GM12878 (cell line): ENCODE measurements around the gene ECM1. TPM values are rescaled to one million over a fixed set of nuclear protein-coding genes. Genes with fewer than 3 reads are reported as not detected.

Experiments used
- ATAC-seq: fragments of 200-7000 bp; cut with Tn5 transposase; 3 replicates; pipeline ENCODE4 v1.9.1; 2020; ENCODE audit warnings: mild to moderate bottlenecking, moderate library complexity
- BruUV-seq: library from RNA; stranded (reverse); fragments of 400-500 nt; replicated peaks from 2 replicates; lab custom pipeline; 2021; lab: Mats Ljungman, UMichigan
- CTCF ChIA-PET: fragments of 300-600 bp; sonication (Branson Sonifier 250); formaldehyde crosslinking; extraction: SDS; loops from one replicate; lab custom pipeline; 2021; ENCODE audit warnings: inconsistent platforms; lab: Yijun Ruan, JAX
- POLR2A ChIA-PET: fragments of 350-600 bp; formaldehyde crosslinking; extraction: SDS; loops from one replicate; lab custom pipeline; 2021; ENCODE audit warnings: inconsistent platforms; lab: Charles Lee
- RAD21 ChIA-PET: fragments of 300-600 bp; sonication (Branson Sonifier 250); formaldehyde crosslinking; loops from one replicate; lab custom pipeline; 2023; ENCODE audit warnings: antibody characterized with exemption; ENCODE audit not compliant: unreplicated experiment; lab: Charles Lee
- SMC1A ChIA-PET: fragments of 300-600 bp; sonication (Branson Sonifier 250); formaldehyde crosslinking; loops from one replicate; lab custom pipeline; 2023; ENCODE audit not compliant: unreplicated experiment, uncharacterized antibody; lab: Charles Lee
- DNase-seq: peaks from one replicate; pipeline ENCODE4 v3.0.0-alpha.2; 2011; ENCODE audit warnings: low read depth, low spot score
- FAIRE-seq: peaks from 3 replicates; lab custom pipeline; 2011; peaks lifted over from hg19 to GRCh38; lab: Jason Lieb, UNC
- H2AFZ ChIP-seq: 2 replicates; pipeline ENCODE4 v1.6.0; 2011; ENCODE audit warnings: low read depth, low read length, control low read depth; ENCODE audit not compliant: control insufficient read depth
- H3K27ac ChIP-seq: 2 replicates; pipeline ENCODE4 v1.5.1; 2011; ENCODE audit warnings: control low read depth; ENCODE audit not compliant: control insufficient read depth, insufficient read depth
- H3K27me3 ChIP-seq, 2 experiments: replicated peaks in 1 of 2; 2 replicates each; pipeline versions ENCODE4 v1.6.0 to v1.6.1; 2011; ENCODE audit warnings: low read length in 1 of 2; ENCODE audit not compliant: control insufficient read depth in 2 of 2, insufficient read depth in 2 of 2
- H3K36me3 ChIP-seq, 2 experiments: 2 replicates each; pipeline ENCODE4 v1.5.1; 2011; ENCODE audit warnings: low read length in 1 of 2; ENCODE audit not compliant: control insufficient read depth in 2 of 2, insufficient read depth in 2 of 2
- H3K4me1 ChIP-seq: 2 replicates; pipeline ENCODE4 v1.6.1; 2011; ENCODE audit warnings: mild to moderate bottlenecking, low read length, moderate library complexity, mixed read lengths; ENCODE audit not compliant: control insufficient read depth, insufficient read depth
- H3K4me2 ChIP-seq: 2 replicates; pipeline ENCODE4 v1.6.0; 2011; ENCODE audit warnings: control low read depth; ENCODE audit not compliant: control insufficient read depth, insufficient read depth
- H3K4me3 ChIP-seq: fragments of 200-600 bp; sonication (generic); 2 replicates; pipeline ENCODE4 v1.5.1; 2016
- H3K79me2 ChIP-seq: 2 replicates; pipeline ENCODE4 v1.6.0; 2011; ENCODE audit warnings: low read length; ENCODE audit not compliant: control insufficient read depth, insufficient read depth
- H3K9ac ChIP-seq: 2 replicates; pipeline ENCODE4 v1.8.0; 2011; ENCODE audit warnings: low read length, control low read depth, mixed read lengths; ENCODE audit not compliant: control insufficient read depth, insufficient read depth
- H3K9me3 ChIP-seq: replicated peaks from 3 replicates; pipeline ENCODE4 v1.5.1; 2011; ENCODE audit warnings: mild to moderate bottlenecking, low read length; ENCODE audit not compliant: control insufficient read depth, insufficient read depth
- H4K20me1 ChIP-seq: 2 replicates; pipeline ENCODE4 v1.6.0; 2011; ENCODE audit not compliant: control insufficient read depth, insufficient read depth
- NR2C1 ChIP-seq: fragments of 450-650 bp; IDR thresholded peaks from 2 replicates; pipeline ENCODE4 v1.6.1; 2017; ENCODE audit warnings: antibody characterized with exemption, mild to moderate bottlenecking, moderate library complexity
- NR2C2 ChIP-seq: IDR thresholded peaks from 2 replicates; pipeline ENCODE4 v1.6.1; 2011; ENCODE audit warnings: borderline replicate concordance, low read depth; ENCODE audit not compliant: control insufficient read depth, insufficient read length
- POU2F2 ChIP-seq: IDR thresholded peaks from 3 replicates; pipeline ENCODE4 v1.6.1; 2011; ENCODE audit warnings: low read depth, mild to moderate bottlenecking, low read length, borderline replicate concordance
- RB1 ChIP-seq: fragments of 450-650 bp; formaldehyde crosslinking; IDR thresholded peaks from 2 replicates; pipeline ENCODE4 v1.6.1; 2017; ENCODE audit warnings: mild to moderate bottlenecking, borderline replicate concordance
- TCF3 ChIP-seq: IDR thresholded peaks from 2 replicates; pipeline ENCODE4 v1.6.1; 2012; ENCODE audit warnings: low read depth, mild to moderate bottlenecking, low read length, borderline replicate concordance; ENCODE audit not compliant: insufficient read depth
- ZNF384 ChIP-seq: IDR thresholded peaks from 2 replicates; pipeline ENCODE4 v1.6.1; 2012; ENCODE audit warnings: low read depth, mild to moderate bottlenecking, low read length, improper control_type of control experiment, borderline replicate concordance
- ZZZ3 ChIP-seq: IDR thresholded peaks from 2 replicates; pipeline ENCODE4 v1.6.1; 2011; ENCODE audit warnings: low read depth; ENCODE audit not compliant: control insufficient read depth, insufficient read length
- WGBS: methylation state at CpG from one replicate; pipeline ENCODE4 v1.1.6; 2016; ENCODE audit warnings: low lambda C conversion rate; ENCODE audit not compliant: insufficient replicate concordance, insufficient coverage; ENCODE audit errors: missing lambda C conversion rate; 5-methylcytosine and 5-hydroxymethylcytosine counted together
- in situ Hi-C: fragments of 300-500 bp; cut with MboI; formaldehyde crosslinking; loops from 9 replicates; pipeline ENCODE4 v1.14.3; 2018; ENCODE audit warnings: mixed read lengths
- intact Hi-C: fragments of 100-400 bp; cut with micrococcal nuclease; formaldehyde crosslinking; loops from one replicate; pipeline ENCODE4 v1.14.2; 2022; ENCODE audit not compliant: unreplicated experiment
- polyA plus RNA-seq, 11 experiments: library from polyadenylated mRNA; depleted of rRNA in 4 of 11; unstranded in 6 of 11; stranded (reverse) in 5 of 11; fragments of >200 nt; fragmentation: Nextera tagmentation in 4 of 11; fragmentation: Illumina TruSeq in 1 of 11; extraction: Ambion mirVana in 4 of 11; extraction: Trizol in 1 of 11; gene quantifications; 1 replicate in 1 of 11; 2 replicates in 10 of 11; pipeline versions ENCODE4 v1.2.1 to v1.2.3, GENCODE V29; 2011 to 2016; ENCODE audit warnings: inconsistent platforms in 2 of 11, missing spikeins in 2 of 11, low read depth in 1 of 11
- total RNA-seq, 4 experiments: library from RNA; depleted of rRNA in 3 of 4; stranded (reverse); fragments of >200 nt in 3 of 4; fragmentation: Illumina TruSeq in 1 of 4; extraction: Trizol in 1 of 4; gene quantifications; 2 replicates each; pipeline versions ENCODE4 v1.2.1 to v1.2.3, GENCODE V29; 2013 to 2021
- TF ChIP-seq, protein P1 (sequence below): fragments of 450-650 bp; IDR thresholded peaks from 2 replicates; pipeline ENCODE4 v1.6.1; 2017; ENCODE audit warnings: borderline replicate concordance
- TF ChIP-seq, protein P2 (sequence below): IDR thresholded peaks from 2 replicates; pipeline ENCODE4 v1.6.1; 2012; ENCODE audit warnings: mild to moderate bottlenecking, low read depth, low read length

The ECM1 gene
- total and polyA plus RNA-seq, 10 of the 15 experiments (the other 5 are each of a cell fraction or from before 2014, with no cell fraction given) = 0.06 to 1.3 (median 0.60) TPM

DNA sequence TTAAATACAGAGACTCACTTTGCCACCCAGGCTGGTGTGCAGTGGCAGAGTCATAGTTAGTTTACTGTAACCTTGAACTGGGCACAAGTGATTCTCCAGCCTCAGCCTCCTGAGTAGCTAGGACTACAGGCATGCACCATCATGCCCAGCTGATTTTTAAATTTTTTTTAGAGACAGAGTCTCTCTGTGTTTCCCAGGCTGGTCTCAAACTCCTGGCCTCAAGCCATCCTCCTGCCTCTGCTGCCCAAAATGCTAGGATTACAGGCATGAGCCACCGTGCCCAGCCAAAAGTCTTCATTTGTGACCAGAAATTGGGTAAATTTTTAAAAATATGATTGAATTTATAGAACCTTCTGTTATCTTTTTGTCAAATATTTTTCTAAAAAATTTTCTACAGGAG is 38.6 kb upstream of the ECM1 start:
- BruUV-seq = no TSS peak
- ChIA-PET POLR2A (interaction anchor here (0.6 kb wide), 1 partner anchor 113 kb away, joined by 3 read pairs; no protein-coding TSS in a partner anchor), CTCF (interaction anchor here (1.2 to 1.5 kb wide), 3 partner anchors 62 to 91 kb away, joined by 3 to 5 read pairs (median 4); no protein-coding TSS in a partner anchor), RAD21 (no interaction called here), SMC1A (interaction anchor here (0.7 kb wide), 1 partner anchor 47 kb away, joined by 4 read pairs; no protein-coding TSS in a partner anchor)
- no peak overlapping the region for H3K4me3 ChIP-seq
- FAIRE-seq = no peak
- no peak for ATAC-seq
- no peaks in the 10 kb centered on the region for H3K4me1 ChIP-seq
- intact Hi-C loops = no loop called here
- in situ Hi-C loops = no loop called here
- H2AFZ ChIP-seq = no peak overlapping the region
- H3K9ac ChIP-seq = no peak overlapping the region
- no peaks in the 10 kb centered on the region for H3K79me2 ChIP-seq
- no peak overlapping the region for H3K27ac ChIP-seq
- no peak for TF ChIP-seq TCF3
- no peak for TF ChIP-seq NR2C1
- no peak for TF ChIP-seq ZZZ3
- TF ChIP-seq POU2F2 = no peak
- TF ChIP-seq, protein P1, sequence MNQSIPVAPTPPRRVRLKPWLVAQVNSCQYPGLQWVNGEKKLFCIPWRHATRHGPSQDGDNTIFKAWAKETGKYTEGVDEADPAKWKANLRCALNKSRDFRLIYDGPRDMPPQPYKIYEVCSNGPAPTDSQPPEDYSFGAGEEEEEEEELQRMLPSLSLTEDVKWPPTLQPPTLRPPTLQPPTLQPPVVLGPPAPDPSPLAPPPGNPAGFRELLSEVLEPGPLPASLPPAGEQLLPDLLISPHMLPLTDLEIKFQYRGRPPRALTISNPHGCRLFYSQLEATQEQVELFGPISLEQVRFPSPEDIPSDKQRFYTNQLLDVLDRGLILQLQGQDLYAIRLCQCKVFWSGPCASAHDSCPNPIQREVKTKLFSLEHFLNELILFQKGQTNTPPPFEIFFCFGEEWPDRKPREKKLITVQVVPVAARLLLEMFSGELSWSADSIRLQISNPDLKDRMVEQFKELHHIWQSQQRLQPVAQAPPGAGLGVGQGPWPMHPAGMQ = no peak
- TF ChIP-seq NR2C2 = no peak
- no peak for TF ChIP-seq ZNF384
- no peak for TF ChIP-seq RB1
- TF ChIP-seq, protein P2, sequence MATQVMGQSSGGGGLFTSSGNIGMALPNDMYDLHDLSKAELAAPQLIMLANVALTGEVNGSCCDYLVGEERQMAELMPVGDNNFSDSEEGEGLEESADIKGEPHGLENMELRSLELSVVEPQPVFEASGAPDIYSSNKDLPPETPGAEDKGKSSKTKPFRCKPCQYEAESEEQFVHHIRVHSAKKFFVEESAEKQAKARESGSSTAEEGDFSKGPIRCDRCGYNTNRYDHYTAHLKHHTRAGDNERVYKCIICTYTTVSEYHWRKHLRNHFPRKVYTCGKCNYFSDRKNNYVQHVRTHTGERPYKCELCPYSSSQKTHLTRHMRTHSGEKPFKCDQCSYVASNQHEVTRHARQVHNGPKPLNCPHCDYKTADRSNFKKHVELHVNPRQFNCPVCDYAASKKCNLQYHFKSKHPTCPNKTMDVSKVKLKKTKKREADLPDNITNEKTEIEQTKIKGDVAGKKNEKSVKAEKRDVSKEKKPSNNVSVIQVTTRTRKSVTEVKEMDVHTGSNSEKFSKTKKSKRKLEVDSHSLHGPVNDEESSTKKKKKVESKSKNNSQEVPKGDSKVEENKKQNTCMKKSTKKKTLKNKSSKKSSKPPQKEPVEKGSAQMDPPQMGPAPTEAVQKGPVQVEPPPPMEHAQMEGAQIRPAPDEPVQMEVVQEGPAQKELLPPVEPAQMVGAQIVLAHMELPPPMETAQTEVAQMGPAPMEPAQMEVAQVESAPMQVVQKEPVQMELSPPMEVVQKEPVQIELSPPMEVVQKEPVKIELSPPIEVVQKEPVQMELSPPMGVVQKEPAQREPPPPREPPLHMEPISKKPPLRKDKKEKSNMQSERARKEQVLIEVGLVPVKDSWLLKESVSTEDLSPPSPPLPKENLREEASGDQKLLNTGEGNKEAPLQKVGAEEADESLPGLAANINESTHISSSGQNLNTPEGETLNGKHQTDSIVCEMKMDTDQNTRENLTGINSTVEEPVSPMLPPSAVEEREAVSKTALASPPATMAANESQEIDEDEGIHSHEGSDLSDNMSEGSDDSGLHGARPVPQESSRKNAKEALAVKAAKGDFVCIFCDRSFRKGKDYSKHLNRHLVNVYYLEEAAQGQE = no peak
- TF ChIP-seq, all 136 proteins: peak for 0
- no peak for DNase-seq
- no peak overlapping the region for H3K4me2 ChIP-seq
- no peaks in the 10 kb centered on the region for H4K20me1 ChIP-seq
- H3K36me3 ChIP-seq = peaks cover 18 to 23% of the 10 kb centered on the region in 2 experiments
- 95% methylated on average over 1 of the region's 1 CpG for WGBS
- no peaks in the 10 kb centered on the region for H3K9me3 ChIP-seq
- no peaks in the 10 kb centered on the region for H3K27me3 ChIP-seq
